OCI-LY7 (cell line): Measurements from ENCODE around the gene KRTAP1-1. TPM values are rescaled to one million over a fixed set of nuclear protein-coding genes. Genes with fewer than 3 reads are reported as not detected.
"Not testable (repeated sequence)": the region's sequence is repeated elsewhere in the genome, so short reads cannot be mapped to it uniquely, and the experiment has no call there.

Experiments used
- BruUV-seq: library from RNA; stranded (reverse); fragments of 400-500 nt; replicated peaks from 2 replicates; lab custom pipeline; 2021; lab: Mats Ljungman, UMichigan
- CTCF ChIA-PET: fragments of 300-600 bp; sonication (Branson Sonifier 250); formaldehyde crosslinking; loops from one replicate; lab custom pipeline; 2022; ENCODE audit warnings: antibody characterized with exemption; ENCODE audit not compliant: unreplicated experiment; lab: Charles Lee
- POLR2A ChIA-PET: fragments of 300-600 bp; sonication (Branson Sonifier 250); formaldehyde crosslinking; loops from one replicate; lab custom pipeline; 2022; ENCODE audit warnings: antibody characterized with exemption; lab: Charles Lee
- DNase-seq: peaks from one replicate; pipeline ENCODE4 v3.0.0-alpha.2; 2015; ENCODE audit warnings: low spot score
- H2AFZ ChIP-seq: fragments of 200-600 bp; sonication (generic), shearing (Covaris generic); 2 replicates; pipeline ENCODE4 v1.6.1; 2014; ENCODE audit warnings: mild to moderate bottlenecking, antibody characterized with exemption, low read length, moderate library complexity
- H3K27ac ChIP-seq: fragments of 200-600 bp; sonication (generic); 2 replicates; pipeline ENCODE4 v1.5.1; 2014; ENCODE audit warnings: mixed run types, low read depth, mild to moderate bottlenecking, moderate library complexity, low read length, inconsistent platforms; ENCODE audit not compliant: poor library complexity, severe bottlenecking
- H3K36me3 ChIP-seq: fragments of 200-600 bp; sonication (generic); 2 replicates; pipeline ENCODE4 v1.6.1; 2014; ENCODE audit warnings: mild to moderate bottlenecking, antibody characterized with exemption, low read length, moderate library complexity, mixed read lengths; ENCODE audit not compliant: insufficient read depth
- H3K4me1 ChIP-seq: fragments of 200-600 bp; sonication (generic); 2 replicates; pipeline ENCODE4 v1.5.1; 2014; ENCODE audit warnings: mild to moderate bottlenecking, low read length; ENCODE audit not compliant: insufficient read depth, poor library complexity, severe bottlenecking
- H3K4me2 ChIP-seq: fragments of 200-600 bp; sonication (generic); 2 replicates; pipeline ENCODE4 v1.6.1; 2014; ENCODE audit warnings: mild to moderate bottlenecking, low read length
- H3K4me3 ChIP-seq: fragments of 200-600 bp; sonication (generic); 2 replicates; pipeline ENCODE4 v1.5.1; 2014; ENCODE audit warnings: mild to moderate bottlenecking, low read depth, low read length; ENCODE audit not compliant: poor library complexity, severe bottlenecking
- H3K79me2 ChIP-seq: fragments of 200-600 bp; sonication (generic); 2 replicates; pipeline ENCODE4 v1.6.1; 2016; ENCODE audit warnings: low read depth, mild to moderate bottlenecking, low read length, moderate library complexity, mixed read lengths; ENCODE audit not compliant: insufficient read depth
- H3K9me2 ChIP-seq: fragments of 200-600 bp; sonication (generic); 2 replicates; pipeline ENCODE4 v1.6.1; 2016; ENCODE audit warnings: mild to moderate bottlenecking, low read length, mixed read lengths; ENCODE audit not compliant: insufficient read depth
- H3K9me3 ChIP-seq: fragments of 200-600 bp; sonication (generic); 2 replicates; pipeline ENCODE4 v1.6.1; 2014; ENCODE audit warnings: mild to moderate bottlenecking, mixed run types, low read length, mixed read lengths
- H4K20me1 ChIP-seq: fragments of 200-600 bp; sonication (generic); 2 replicates; pipeline ENCODE4 v1.6.1; 2014; ENCODE audit warnings: mild to moderate bottlenecking, antibody characterized with exemption, low read length, moderate library complexity, mixed read lengths; ENCODE audit not compliant: insufficient read depth
- CTCF ChIP-seq: fragments of 200-600 bp; sonication (generic); conservative IDR thresholded peaks from 2 replicates; pipeline ENCODE4 v1.5.1; 2014; ENCODE audit warnings: mild to moderate bottlenecking, antibody characterized with exemption, low read length, moderate library complexity, mixed read lengths
- EZH2phosphoT487 ChIP-seq: fragments of 200-600 bp; sonication (generic); IDR thresholded peaks from 2 replicates; pipeline ENCODE4 v1.6.1; 2018; ENCODE audit warnings: low read depth, borderline replicate concordance, mild to moderate bottlenecking, mixed run types, antibody characterized with exemption, low read length, moderate library complexity, mixed read lengths
- intact Hi-C: fragments of 100-400 bp; cut with micrococcal nuclease; formaldehyde crosslinking; loops from one replicate; pipeline ENCODE4 v1.10.0; 2022; ENCODE audit not compliant: unreplicated experiment
- total RNA-seq, 2 experiments: library from RNA; depleted of rRNA in 1 of 2; stranded (reverse); fragments of >200 nt in 1 of 2; shearing (Covaris generic) in 1 of 2; gene quantifications; 2 replicates each; pipeline ENCODE4 v1.2.3, GENCODE V29; 2014 to 2022

KRTAP1-1 gene
- total RNA-seq, 2 experiments from 2014 or later: not detected

- TF ChIP-seq CTCF (no peak), EZH2phosphoT487 (no peak)
- no peak overlapping the region for H3K27ac ChIP-seq
- H3K4me3 ChIP-seq: no peak overlapping the region
- no peaks in the 10 kb centered on the region for H4K20me1 ChIP-seq
- no peak for DNase-seq
- H3K79me2 ChIP-seq: no peaks in the 10 kb centered on the region
- no peaks in the 10 kb centered on the region for H3K36me3 ChIP-seq
- intact Hi-C loops: no loop called here
- no peaks in the 10 kb centered on the region for H3K9me2 ChIP-seq
- no peak overlapping the region for H3K4me2 ChIP-seq
- no peak overlapping the region for H2AFZ ChIP-seq
- no peaks in the 10 kb centered on the region for H3K9me3 ChIP-seq
- CTCF ChIA-PET: no interaction called here
- POLR2A ChIA-PET: no interaction called here
- BruUV-seq: no TSS peak
- H3K4me1 ChIP-seq: no peaks in the 10 kb centered on the region
Measured at GRCh38 chr17:41048441-41048840, 7.2 kb upstream of the KRTAP1-1 start.

GRCh38 chr17:41046735-41047465 lies 5.7 kb upstream of the KRTAP1-1 start, which contains the start of gene KRTAP2-1:
KRTAP2-1 (minus strand) TSS chr17:41047316; CDS start chr17:41047267, 49 bp downstream.
- POLR2A ChIA-PET, H3K4me1 ChIP-seq, H3K79me2 ChIP-seq, H3K4me2 ChIP-seq, H3K4me3 ChIP-seq, intact Hi-C loops, H4K20me1 ChIP-seq, H3K9me3 ChIP-seq, BruUV-seq, CTCF ChIA-PET, H3K27ac ChIP-seq, DNase-seq, H2AFZ ChIP-seq, H3K36me3 ChIP-seq, H3K9me2 ChIP-seq: not testable (repeated sequence)

GRCh38 chr17:41042953-41043352 lies 1.7 kb upstream of the KRTAP1-1 start:
- no peaks in the 10 kb centered on the region for H3K79me2 ChIP-seq
- no peaks in the 10 kb centered on the region for H3K9me3 ChIP-seq
- no peaks in the 10 kb centered on the region for H3K9me2 ChIP-seq
- TF ChIP-seq EZH2phosphoT487 (no peak), CTCF (no peak)
- BruUV-seq: no TSS peak
- ChIA-PET POLR2A (no interaction called here), CTCF (no interaction called here)
- intact Hi-C loops: no loop called here
- H3K4me1 ChIP-seq: no peaks in the 10 kb centered on the region
- H2AFZ ChIP-seq: no peak overlapping the region
- H3K4me2 ChIP-seq: no peak overlapping the region
- H3K4me3 ChIP-seq: no peak overlapping the region
- H4K20me1 ChIP-seq: no peaks in the 10 kb centered on the region
- no peak for DNase-seq
- no peak overlapping the region for H3K27ac ChIP-seq
- H3K36me3 ChIP-seq: no peaks in the 10 kb centered on the region
